DND-41 (cell line): ENCODE results near the gene RWDD1.

Experiments
- CTCF ChIP-seq: IDR thresholded peaks from 2 replicates; pipeline ENCODE4 v1.5.1; 2012; ENCODE audit warnings: borderline replicate concordance, low read length, moderate library complexity, mild to moderate bottlenecking; ENCODE audit not compliant: poor library complexity, severe bottlenecking; ENCODE audit errors: extremely low read depth
- EZH2 ChIP-seq: IDR thresholded peaks from 3 replicates; pipeline ENCODE4 v1.6.1; 2012; ENCODE audit warnings: borderline replicate concordance, low read depth, mild to moderate bottlenecking, moderate library complexity, low read length, inconsistent platforms; ENCODE audit not compliant: severe bottlenecking

GRCh38 chr6:116524236-116524635 lies 47.1 kb upstream of the RWDD1 start:
- TF ChIP-seq CTCF (no peak), EZH2 (no peak)
